HepG2 (cell line): Measurements from ENCODE around the gene CRIM1. TPM values are rescaled to one million over a fixed set of nuclear protein-coding genes. Genes with fewer than 3 reads are reported as not detected.

Experiments used
- ATAC-seq: fragments of 200-7000 bp; cut with Tn5 transposase; 3 replicates; pipeline ENCODE4 v1.9.1; 2020; ENCODE audit warnings: mild to moderate bottlenecking, moderate library complexity
- BruUV-seq: library from RNA; stranded (reverse); fragments of 400-500 nt; replicated peaks from 2 replicates; lab custom pipeline; 2021; lab: Mats Ljungman, UMichigan
- CTCF ChIA-PET: fragments of 300-600 bp; formaldehyde crosslinking; extraction: SDS; loops from one replicate; lab custom pipeline; 2021; ENCODE audit warnings: low total read pairs, inconsistent platforms, low intra/inter-chr PET ratio; lab: Yijun Ruan, JAX
- POLR2A ChIA-PET: fragments of 350-600 bp; sonication (Branson Sonifier 250); formaldehyde crosslinking; loops from one replicate; lab custom pipeline; 2020; ENCODE audit warnings: antibody characterized with exemption, inconsistent platforms; lab: Yijun Ruan, JAX
- DNase-seq: peaks from one replicate; pipeline ENCODE4 v3.0.0-alpha.2; 2015; ENCODE audit warnings: low spot score
- FAIRE-seq: peaks from 3 replicates; lab custom pipeline; 2011; peaks lifted over from hg19 to GRCh38; lab: Jason Lieb, UNC
- H2AFZ ChIP-seq: one replicate; pipeline ENCODE4 v1.6.1; 2011; ENCODE audit warnings: low read length, inconsistent platforms
- H3K27ac ChIP-seq: fragments of 300-600 bp; 3 replicates; pipeline ENCODE4 v1.8.0; 2011; ENCODE audit warnings: mixed run types, mild to moderate bottlenecking, mixed read lengths, low read length, inconsistent platforms; ENCODE audit not compliant: insufficient read depth; ENCODE audit errors: extremely low read length
- H3K27me3 ChIP-seq, 2 experiments: fragments of 200-600 bp in 1 of 2; 2 replicates in 1 of 2; 3 replicates in 1 of 2; pipeline versions ENCODE4 v1.6.0 to v1.8.0; 2011; ENCODE audit warnings: low read length in 2 of 2, mild to moderate bottlenecking in 2 of 2, moderate library complexity in 2 of 2, inconsistent platforms in 1 of 2; ENCODE audit not compliant: insufficient read depth in 2 of 2, control insufficient read depth in 1 of 2
- H3K36me3 ChIP-seq, 2 experiments: fragments of 200-600 bp in 1 of 2; replicated peaks in 1 of 2; 2 replicates in 1 of 2; 3 replicates in 1 of 2; pipeline versions ENCODE4 v1.5.1 to v1.8.0; 2011; ENCODE audit warnings: low read length in 2 of 2, inconsistent platforms in 1 of 2; ENCODE audit not compliant: insufficient read depth in 2 of 2, control insufficient read depth in 1 of 2
- H3K4me1 ChIP-seq: 2 replicates; pipeline ENCODE4 v1.5.1; 2012; ENCODE audit warnings: low read length, inconsistent platforms; ENCODE audit not compliant: insufficient read depth
- H3K4me2 ChIP-seq: 2 replicates; pipeline ENCODE4 v1.6.0; 2011; ENCODE audit warnings: low read depth, low read length, inconsistent platforms
- H3K4me3 ChIP-seq, 3 experiments: fragments of 200-600 bp in 1 of 3; sonication (generic), shearing (Covaris generic) in 1 of 3; replicated peaks in 1 of 3; 2 replicates each; pipeline ENCODE4 v1.5.1; 2011 to 2016; ENCODE audit warnings: low read length in 3 of 3, inconsistent platforms in 2 of 3, low read depth in 2 of 3, mild to moderate bottlenecking in 2 of 3, control low read depth in 1 of 3, mixed read lengths in 1 of 3; ENCODE audit not compliant: insufficient read depth in 1 of 3
- H3K79me2 ChIP-seq: one replicate; pipeline ENCODE4 v1.6.1; 2011; ENCODE audit warnings: low read length, inconsistent platforms; ENCODE audit not compliant: insufficient read depth
- H3K9ac ChIP-seq: 2 replicates; pipeline ENCODE4 v1.6.0; 2011; ENCODE audit warnings: mild to moderate bottlenecking, low read depth, low read length, inconsistent platforms; ENCODE audit not compliant: insufficient read depth
- H3K9me3 ChIP-seq: 2 replicates; pipeline ENCODE4 v1.5.1; 2012; ENCODE audit warnings: mild to moderate bottlenecking, low read length
- H4K20me1 ChIP-seq: 2 replicates; pipeline ENCODE4 v1.6.0; 2011; ENCODE audit warnings: inconsistent platforms, mild to moderate bottlenecking, low read length, moderate library complexity; ENCODE audit not compliant: insufficient read depth
- ARHGAP35 ChIP-seq: sonication (generic); formaldehyde crosslinking; IDR thresholded peaks from 2 replicates; pipeline ENCODE4 v1.9.0; 2022; ENCODE audit warnings: mild to moderate bottlenecking, inconsistent platforms, moderate library complexity, missing genetic modification reagents, borderline replicate concordance
- FOSL2 ChIP-seq: sonication (generic); formaldehyde crosslinking; IDR thresholded peaks from 2 replicates; pipeline ENCODE4 v1.4.0; 2020; ENCODE audit warnings: missing genetic modification reagents
- HNF4A ChIP-seq: sonication (generic); formaldehyde crosslinking; IDR thresholded peaks from 2 replicates; pipeline ENCODE4 v1.4.0; 2020; ENCODE audit warnings: missing genetic modification reagents
- ZNF430 ChIP-seq: sonication (generic); formaldehyde crosslinking; IDR thresholded peaks from 2 replicates; pipeline ENCODE4 v1.9.0; 2021; ENCODE audit warnings: mild to moderate bottlenecking, missing genetic modification reagents
- WGBS: methylation state at CpG from one replicate; pipeline ENCODE4 v1.1.6; 2017; ENCODE audit warnings: low lambda C conversion rate; 5-methylcytosine and 5-hydroxymethylcytosine counted together
- in situ Hi-C: cut with HindIII; loops from 2 replicates; pipeline ENCODE4 v1.10.0; 2017; ENCODE audit warnings: low pct_unique_long_range_greater_than_20kb; ENCODE audit not compliant: extremely low pct_ligation_motif_present
- intact Hi-C: fragments of 100-400 bp; cut with micrococcal nuclease; formaldehyde crosslinking; loops from one replicate; pipeline ENCODE4 v1.10.0; 2022; ENCODE audit not compliant: unreplicated experiment
- polyA plus RNA-seq, 8 experiments: library from polyadenylated mRNA; depleted of rRNA in 3 of 8; stranded (reverse) in 7 of 8; unstranded in 1 of 8; fragments of >200 nt; fragmentation: Illumina TruSeq in 4 of 8; extraction: Trizol in 4 of 8; gene quantifications; 2 replicates each; pipeline versions ENCODE4 v1.2.1 to v1.2.3, GENCODE V29; 2011 to 2016; ENCODE audit warnings: low read depth in 4 of 8, missing spikeins in 1 of 8, mixed read lengths in 1 of 8; ENCODE audit not compliant: insufficient read depth in 1 of 8
- total RNA-seq, 5 experiments: library from RNA; depleted of rRNA; stranded (reverse); fragments of >200 nt; fragmentation: Illumina TruSeq; extraction: Trizol; gene quantifications; 2 replicates each; pipeline ENCODE4 v1.2.3, GENCODE V29; 2016; ENCODE audit warnings: low read depth in 1 of 5
- TF ChIP-seq, protein P1 (sequence below): sonication (generic); formaldehyde crosslinking; IDR thresholded peaks from 2 replicates; pipeline ENCODE4 v1.9.0; 2022; ENCODE audit warnings: missing genetic modification reagents, mild to moderate bottlenecking, borderline replicate concordance
- TF ChIP-seq, protein P2 (sequence below): sonication (generic); formaldehyde crosslinking; IDR thresholded peaks from 2 replicates; pipeline ENCODE4 v1.9.0; 2021; ENCODE audit warnings: missing genetic modification reagents, borderline replicate concordance

CRIM1 gene
- total and polyA plus RNA-seq, 2 of the 13 experiments (the other 11 are each of a cell fraction or from before 2014, with no cell fraction given): 39.1 to 69.9 TPM

DNA sequence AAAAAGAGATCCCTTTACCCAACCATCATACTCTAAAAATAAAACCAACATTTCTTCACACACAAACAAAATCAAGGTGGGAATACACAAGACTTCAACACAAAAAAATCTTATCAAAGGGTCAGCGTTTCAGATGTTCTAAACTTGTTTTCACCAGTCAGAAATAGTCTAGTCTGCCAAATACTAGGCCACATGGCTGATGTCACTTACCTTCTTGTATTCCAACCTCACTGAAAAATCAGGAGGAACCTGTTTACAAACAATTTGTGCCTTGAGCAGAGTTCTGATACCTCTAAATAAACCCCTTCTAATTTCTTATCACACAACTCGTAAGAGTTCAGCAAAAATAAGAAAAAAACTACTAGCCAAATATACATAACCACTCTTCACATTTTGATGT lies 222.3 kb downstream of the CRIM1 start (continued):
- TF ChIP-seq, protein P1, sequence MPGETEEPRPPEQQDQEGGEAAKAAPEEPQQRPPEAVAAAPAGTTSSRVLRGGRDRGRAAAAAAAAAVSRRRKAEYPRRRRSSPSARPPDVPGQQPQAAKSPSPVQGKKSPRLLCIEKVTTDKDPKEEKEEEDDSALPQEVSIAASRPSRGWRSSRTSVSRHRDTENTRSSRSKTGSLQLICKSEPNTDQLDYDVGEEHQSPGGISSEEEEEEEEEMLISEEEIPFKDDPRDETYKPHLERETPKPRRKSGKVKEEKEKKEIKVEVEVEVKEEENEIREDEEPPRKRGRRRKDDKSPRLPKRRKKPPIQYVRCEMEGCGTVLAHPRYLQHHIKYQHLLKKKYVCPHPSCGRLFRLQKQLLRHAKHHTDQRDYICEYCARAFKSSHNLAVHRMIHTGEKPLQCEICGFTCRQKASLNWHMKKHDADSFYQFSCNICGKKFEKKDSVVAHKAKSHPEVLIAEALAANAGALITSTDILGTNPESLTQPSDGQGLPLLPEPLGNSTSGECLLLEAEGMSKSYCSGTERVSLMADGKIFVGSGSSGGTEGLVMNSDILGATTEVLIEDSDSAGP (CRISPR knock-in tag): no peak
- no peak for TF ChIP-seq ARHGAP35 (CRISPR knock-in tag)
- TF ChIP-seq, protein P2, sequence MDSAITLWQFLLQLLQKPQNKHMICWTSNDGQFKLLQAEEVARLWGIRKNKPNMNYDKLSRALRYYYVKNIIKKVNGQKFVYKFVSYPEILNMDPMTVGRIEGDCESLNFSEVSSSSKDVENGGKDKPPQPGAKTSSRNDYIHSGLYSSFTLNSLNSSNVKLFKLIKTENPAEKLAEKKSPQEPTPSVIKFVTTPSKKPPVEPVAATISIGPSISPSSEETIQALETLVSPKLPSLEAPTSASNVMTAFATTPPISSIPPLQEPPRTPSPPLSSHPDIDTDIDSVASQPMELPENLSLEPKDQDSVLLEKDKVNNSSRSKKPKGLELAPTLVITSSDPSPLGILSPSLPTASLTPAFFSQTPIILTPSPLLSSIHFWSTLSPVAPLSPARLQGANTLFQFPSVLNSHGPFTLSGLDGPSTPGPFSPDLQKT (CRISPR knock-in tag): no peak

DNA sequence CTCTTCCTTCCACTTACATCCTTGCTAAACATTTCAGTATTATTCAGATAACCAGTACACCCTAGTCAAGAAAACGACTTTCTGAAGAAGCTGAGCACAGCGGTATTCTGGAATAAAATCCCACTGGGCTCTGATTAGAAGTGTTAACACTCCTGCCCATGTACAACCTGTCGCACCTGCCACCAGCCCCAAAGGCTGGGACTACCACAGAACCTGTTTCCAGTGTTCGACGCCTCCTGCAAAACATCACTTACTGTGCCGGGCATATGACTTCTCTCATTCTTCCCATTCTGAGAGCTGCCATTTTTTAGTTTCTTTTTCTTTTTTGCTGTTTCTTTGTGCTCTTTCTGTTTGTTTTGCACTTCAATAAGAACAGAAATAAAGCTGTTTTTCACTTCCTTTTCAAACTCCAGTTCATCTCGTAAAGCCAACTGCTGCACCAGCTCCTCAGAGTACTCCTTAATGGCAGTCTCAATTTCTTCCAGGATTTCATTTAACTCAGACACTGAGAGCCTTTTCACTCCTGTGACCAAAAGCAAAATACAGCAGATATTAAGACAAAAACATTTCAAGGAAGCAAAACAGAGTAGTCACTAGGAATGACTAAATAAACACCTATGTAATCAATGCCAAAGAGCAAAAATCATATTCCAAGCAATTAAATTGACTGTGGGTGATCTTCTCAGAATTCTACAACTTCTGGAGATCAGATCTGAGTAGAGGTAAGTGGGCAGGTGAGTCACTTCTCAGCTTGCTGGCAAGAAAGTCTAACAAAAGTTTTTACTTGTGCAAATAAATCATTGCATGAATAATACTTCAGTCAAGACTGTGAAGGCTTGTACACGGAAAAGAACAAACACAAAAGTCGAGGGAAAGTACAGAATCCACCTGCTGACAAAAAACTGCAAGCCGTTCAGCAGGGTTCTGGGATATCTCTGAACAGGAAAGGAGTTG lies 223.0 kb downstream of the CRIM1 start:
- Histone ChIP-seq H3K4me2 (no peak overlapping the region), H3K9ac (no peak overlapping the region), H3K36me3 (peaks cover 14 to 71% of the 10 kb centered on the region in 2 experiments), H2AFZ (no peak overlapping the region), H3K27ac (no peak overlapping the region), H3K4me1 (peaks cover 13% of the 10 kb centered on the region), H4K20me1 (no peaks in the 10 kb centered on the region), H3K27me3 (no peaks in the 10 kb centered on the region), H3K4me3 (no peak overlapping the region), H3K79me2 (no peaks in the 10 kb centered on the region), H3K9me3 (no peaks in the 10 kb centered on the region)
- DNase-seq (no peak), ATAC-seq (peak; percentile 41; the same call in 2 of the 3 replicates), FAIRE-seq (no peak)
- CTCF ChIA-PET: no interaction called here
- intact Hi-C loops (no loop called here), in situ Hi-C loops (no loop called here)
- POLR2A ChIA-PET: interaction anchor here (1.2 kb wide), 1 partner anchor 19 kb away, joined by 3 read pairs; the partner anchor contains the start of gene FEZ2
- no TSS peak for BruUV-seq
- 83% methylated on average over 10 of the region's 10 CpGs for WGBS
- TF ChIP-seq ZNF430 (no peak), HNF4A (no peak), FOSL2 (CRISPR knock-in tag) (peak; percentile 9; the same call in 1 of the 2 replicates)
- TF ChIP-seq, all 625 proteins: peak for 1
